Right lung (tissue), 10 donors: ENCODE results near the gene FAM72B. TPM values are rescaled to one million over a fixed set of nuclear protein-coding genes. Genes with fewer than 3 reads are reported as not detected.
"Not testable (repeated sequence)": the region's sequence is repeated elsewhere in the genome, so short reads cannot be mapped to it uniquely, and the experiment has no call there.

ENCODE experiments used
- DNase-seq, 2 donors: peaks; one replicate each; pipeline ENCODE4 v3.0.0-alpha.2; 2013
- long read RNA-seq, 8 donors: transcript quantifications; one replicate each; lab custom pipeline, GENCODE V29; 2026
- polyA plus RNA-seq, 5 donors: library from polyadenylated mRNA; unstranded; fragments of 120-200 nt; gene quantifications; one replicate each; pipeline versions ENCODE4 v1.2.1 to v1.2.3, GENCODE V29; 2013; ENCODE audit warnings: inconsistent platforms in 1 of 5, low replicate concordance in 1 of 5; ENCODE audit not compliant: insufficient read length in 5 of 5, insufficient read depth in 1 of 5

Gene FAM72B
- 1 to 10 TPM; 3.6 to 7.7 (median 5.0) TPM for polyA plus RNA-seq
- long read RNA-seq, donor 1, partial matches to known transcripts, result 0 of 2 reads
- long read RNA-seq, donor 1, other reads (novel, unspliced or antisense), result 0 of 2 reads
- long read RNA-seq, donor 2, partial matches to known transcripts, result 0 of 2 reads
- long read RNA-seq, donor 2, other reads (novel, unspliced or antisense), result 0 of 2 reads
- long read RNA-seq, donor 3, result 0 reads
- long read RNA-seq, donor 4, result 0 reads
- long read RNA-seq, donor 5, partial matches to known transcripts, result 0 of 2 reads
- long read RNA-seq, donor 5, other reads (novel, unspliced or antisense), result 0 of 2 reads
- long read RNA-seq, donor 6, partial matches to known transcripts, result 0 of 1 reads
- long read RNA-seq, donor 6, other reads (novel, unspliced or antisense), result 0 of 1 reads
- long read RNA-seq, donor 7, partial matches to known transcripts, result 0 of 2 reads
- long read RNA-seq, donor 7, other reads (novel, unspliced or antisense), result 0 of 2 reads
- long read RNA-seq, donor 8, partial matches to known transcripts, result 0 of 1 reads
- long read RNA-seq, donor 8, other reads (novel, unspliced or antisense), result 0 of 1 reads

GRCh38 chr1:121184290-121185127 is at the start of gene FAM72B, which contains the start of gene SRGAP2C:
Gene FAM72B (minus strand): TSS chr1:121184340. CDS start chr1:121183489, 851 bp downstream.
Gene SRGAP2C (plus strand): TSS chr1:121184975. CDS start chr1:121187447, 2,472 bp downstream.
- DNase-seq, result peak; percentile 93 to 95

- DNase-seq, result not testable (repeated sequence)
Observed at GRCh38 chr1:121232445-121233125, 48.4 kb upstream of the FAM72B start.

GRCh38 chr1:121230636-121231035 is 46.5 kb upstream of the FAM72B start:
- DNase-seq, result not testable (repeated sequence)

GRCh38 chr1:121227544-121228330 is 43.6 kb upstream of the FAM72B start:
- DNase-seq, result not testable (repeated sequence)

- not testable (repeated sequence) for DNase-seq
Observed at GRCh38 chr1:121226925-121227324, 42.8 kb upstream of the FAM72B start.

- not testable (repeated sequence) for DNase-seq
Observed at GRCh38 chr1:121226295-121226904, 42.3 kb upstream of the FAM72B start.

- not testable (repeated sequence) for DNase-seq
Observed at GRCh38 chr1:121224714-121225113, 40.6 kb upstream of the FAM72B start.

- not testable (repeated sequence) for DNase-seq
Observed at GRCh38 chr1:121221770-121222169, 37.6 kb upstream of the FAM72B start.

GRCh38 chr1:121216676-121217075 is 32.5 kb upstream of the FAM72B start:
- not testable (repeated sequence) for DNase-seq

GRCh38 chr1:121215699-121216417 is 31.7 kb upstream of the FAM72B start:
- DNase-seq, result not testable (repeated sequence)

- not testable (repeated sequence) for DNase-seq
Observed at GRCh38 chr1:121214544-121215156, 30.5 kb upstream of the FAM72B start.

GRCh38 chr1:121213491-121213890 is 29.4 kb upstream of the FAM72B start:
- DNase-seq, result not testable (repeated sequence)

- DNase-seq, result not testable (repeated sequence)
Observed at GRCh38 chr1:121210778-121211177, 26.6 kb upstream of the FAM72B start.

GRCh38 chr1:121208375-121208774 is 24.2 kb upstream of the FAM72B start:
- DNase-seq, result not testable (repeated sequence)

GRCh38 chr1:121207328-121207727 is 23.2 kb upstream of the FAM72B start:
- DNase-seq, result not testable (repeated sequence)

- DNase-seq, result not testable (repeated sequence)
Observed at GRCh38 chr1:121205786-121206711, 21.9 kb upstream of the FAM72B start.

- not testable (repeated sequence) for DNase-seq
Observed at GRCh38 chr1:121202986-121203385, 18.8 kb upstream of the FAM72B start.
